Panc1 (cell line): ENCODE data around the gene ME1. TPM values are rescaled to one million over a fixed set of nuclear protein-coding genes. Genes with fewer than 3 reads are reported as not detected.

ENCODE experiments used
- ATAC-seq: fragments of 200-7000 bp; cut with Tn5 transposase; 2 replicates; pipeline ENCODE4 v1.9.1; 2020; ENCODE audit warnings: mild to moderate bottlenecking, moderate library complexity
- BruUV-seq: library from RNA; stranded (reverse); fragments of 400-500 nt; replicated peaks from 2 replicates; lab custom pipeline; 2021; lab: Mats Ljungman, UMichigan
- CTCF ChIA-PET: fragments of 300-600 bp; sonication (Branson Sonifier 250); formaldehyde crosslinking; loops from one replicate; lab custom pipeline; 2022; ENCODE audit warnings: antibody characterized with exemption; lab: Charles Lee
- POLR2A ChIA-PET: fragments of 300-600 bp; sonication (Branson Sonifier 250); formaldehyde crosslinking; loops from one replicate; lab custom pipeline; 2022; ENCODE audit warnings: antibody characterized with exemption; lab: Charles Lee
- DNase-seq: peaks from one replicate; pipeline ENCODE4 v3.0.0-alpha.2; 2010; ENCODE audit warnings: low read depth, low spot score
- H3K27ac ChIP-seq: 2 replicates; pipeline ENCODE4 v1.5.1; 2011; ENCODE audit warnings: mild to moderate bottlenecking, low read length, inconsistent platforms
- H3K27me3 ChIP-seq: fragments of 200-500 bp; sonication (Bioruptor generic); 2 replicates; pipeline ENCODE4 v1.6.0; 2014; ENCODE audit warnings: low read length, inconsistent platforms; ENCODE audit not compliant: control insufficient read depth, insufficient read depth
- H3K36me3 ChIP-seq: fragments of 200-500 bp; sonication (Bioruptor generic); 2 replicates; pipeline ENCODE4 v1.5.1; 2014; ENCODE audit warnings: inconsistent platforms, mild to moderate bottlenecking, low read length, moderate library complexity; ENCODE audit not compliant: control insufficient read depth, insufficient read depth
- H3K4me1 ChIP-seq: 2 replicates; pipeline ENCODE4 v1.5.1; 2011; ENCODE audit warnings: inconsistent platforms, mild to moderate bottlenecking, low read length, moderate library complexity; ENCODE audit not compliant: control insufficient read depth, insufficient read depth
- H3K4me3 ChIP-seq, 2 experiments: 2 replicates each; pipeline ENCODE4 v1.5.1; 2011 to 2012; ENCODE audit warnings: low read depth in 2 of 2, low read length in 2 of 2, mild to moderate bottlenecking in 2 of 2, inconsistent platforms in 1 of 2, moderate library complexity in 1 of 2
- H3K9me3 ChIP-seq: fragments of 200-500 bp; sonication (Bioruptor generic); 2 replicates; pipeline ENCODE4 v1.5.1; 2014; ENCODE audit warnings: low read depth, mild to moderate bottlenecking, inconsistent platforms, low read length, moderate library complexity; ENCODE audit not compliant: control insufficient read depth, insufficient read depth
- POLR2AphosphoS5 ChIP-seq: IDR thresholded peaks from 2 replicates; pipeline ENCODE4 v1.6.1; 2012; ENCODE audit warnings: mild to moderate bottlenecking, low read depth, low read length, moderate library complexity
- SIN3A ChIP-seq: IDR thresholded peaks from 2 replicates; pipeline ENCODE4 v1.6.1; 2012; ENCODE audit warnings: low read depth, mild to moderate bottlenecking, low read length, moderate library complexity, borderline replicate concordance; ENCODE audit not compliant: insufficient read depth
- TCF7L2 ChIP-seq: IDR thresholded peaks from 2 replicates; pipeline ENCODE4 v1.6.1; 2011; ENCODE audit warnings: mild to moderate bottlenecking, low read depth, low read length, inconsistent platforms
- in situ Hi-C: cut with HindIII; loops from 2 replicates; pipeline ENCODE4 v1.10.0; 2016; ENCODE audit warnings: low sequenced_read_pairs, low pct_unique_long_range_greater_than_20kb
- intact Hi-C: fragments of 100-400 bp; cut with micrococcal nuclease; formaldehyde crosslinking; loops from one replicate; pipeline ENCODE4 v1.10.0; 2022; ENCODE audit not compliant: unreplicated experiment
- total RNA-seq: library from RNA; stranded (reverse); gene quantifications from one replicate; pipeline ENCODE4 v1.2.1, GENCODE V29; 2021; ENCODE audit not compliant: unreplicated experiment
- TF ChIP-seq, protein P1 (sequence below): fragments of 450-650 bp; IDR thresholded peaks from 2 replicates; pipeline ENCODE4 v1.5.1; 2017; ENCODE audit warnings: mild to moderate bottlenecking
- TF ChIP-seq, protein P2 (sequence below), 2 experiments: IDR thresholded peaks; 2 replicates each; pipeline ENCODE4 v1.6.1; 2011 to 2012; ENCODE audit warnings: low read depth in 2 of 2, control low read depth in 1 of 2, low read length in 1 of 2, mild to moderate bottlenecking in 1 of 2, moderate library complexity in 1 of 2; ENCODE audit not compliant: insufficient read depth in 1 of 2

ME1 gene
- total RNA-seq, 1 experiment from 2014 or later, result 19.7 TPM

DNA sequence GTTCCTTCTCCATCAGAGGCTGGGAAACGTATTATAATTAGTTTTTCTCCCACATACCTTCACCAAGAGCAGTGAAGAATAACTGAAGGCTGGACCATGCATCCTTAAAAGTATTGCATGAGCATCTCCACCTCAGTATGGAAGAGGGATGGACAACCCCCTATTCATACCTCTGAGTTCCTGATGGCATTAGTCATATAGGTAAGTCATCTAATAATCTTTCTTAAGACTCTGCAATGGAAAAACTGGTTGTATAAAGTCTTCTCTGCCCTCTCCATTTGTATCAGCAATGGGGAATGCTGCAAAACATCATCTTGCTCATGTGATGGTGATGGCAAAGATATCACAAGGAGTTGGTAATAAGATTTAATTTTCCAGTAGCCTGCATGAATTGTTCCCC is 262.3 kb downstream of the ME1 start:
- DNase-seq, result no peak
- H3K27me3 ChIP-seq, result no peaks in the 10 kb centered on the region
- in situ Hi-C loops, result no loop called here
- no peak overlapping the region for H3K27ac ChIP-seq
- H3K9me3 ChIP-seq, result no peaks in the 10 kb centered on the region
- no peak overlapping the region for H3K4me3 ChIP-seq
- no peak for ATAC-seq
- H3K36me3 ChIP-seq, result peaks cover 43% of the 10 kb centered on the region
- CTCF ChIA-PET, result no interaction called here
- no peaks in the 10 kb centered on the region for H3K4me1 ChIP-seq
- POLR2A ChIA-PET, result no interaction called here
- no peak for TF ChIP-seq POLR2AphosphoS5
- TF ChIP-seq, protein P1, sequence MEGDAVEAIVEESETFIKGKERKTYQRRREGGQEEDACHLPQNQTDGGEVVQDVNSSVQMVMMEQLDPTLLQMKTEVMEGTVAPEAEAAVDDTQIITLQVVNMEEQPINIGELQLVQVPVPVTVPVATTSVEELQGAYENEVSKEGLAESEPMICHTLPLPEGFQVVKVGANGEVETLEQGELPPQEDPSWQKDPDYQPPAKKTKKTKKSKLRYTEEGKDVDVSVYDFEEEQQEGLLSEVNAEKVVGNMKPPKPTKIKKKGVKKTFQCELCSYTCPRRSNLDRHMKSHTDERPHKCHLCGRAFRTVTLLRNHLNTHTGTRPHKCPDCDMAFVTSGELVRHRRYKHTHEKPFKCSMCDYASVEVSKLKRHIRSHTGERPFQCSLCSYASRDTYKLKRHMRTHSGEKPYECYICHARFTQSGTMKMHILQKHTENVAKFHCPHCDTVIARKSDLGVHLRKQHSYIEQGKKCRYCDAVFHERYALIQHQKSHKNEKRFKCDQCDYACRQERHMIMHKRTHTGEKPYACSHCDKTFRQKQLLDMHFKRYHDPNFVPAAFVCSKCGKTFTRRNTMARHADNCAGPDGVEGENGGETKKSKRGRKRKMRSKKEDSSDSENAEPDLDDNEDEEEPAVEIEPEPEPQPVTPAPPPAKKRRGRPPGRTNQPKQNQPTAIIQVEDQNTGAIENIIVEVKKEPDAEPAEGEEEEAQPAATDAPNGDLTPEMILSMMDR, result no peak
- TF ChIP-seq SIN3A, result no peak
- TF ChIP-seq, protein P2, sequence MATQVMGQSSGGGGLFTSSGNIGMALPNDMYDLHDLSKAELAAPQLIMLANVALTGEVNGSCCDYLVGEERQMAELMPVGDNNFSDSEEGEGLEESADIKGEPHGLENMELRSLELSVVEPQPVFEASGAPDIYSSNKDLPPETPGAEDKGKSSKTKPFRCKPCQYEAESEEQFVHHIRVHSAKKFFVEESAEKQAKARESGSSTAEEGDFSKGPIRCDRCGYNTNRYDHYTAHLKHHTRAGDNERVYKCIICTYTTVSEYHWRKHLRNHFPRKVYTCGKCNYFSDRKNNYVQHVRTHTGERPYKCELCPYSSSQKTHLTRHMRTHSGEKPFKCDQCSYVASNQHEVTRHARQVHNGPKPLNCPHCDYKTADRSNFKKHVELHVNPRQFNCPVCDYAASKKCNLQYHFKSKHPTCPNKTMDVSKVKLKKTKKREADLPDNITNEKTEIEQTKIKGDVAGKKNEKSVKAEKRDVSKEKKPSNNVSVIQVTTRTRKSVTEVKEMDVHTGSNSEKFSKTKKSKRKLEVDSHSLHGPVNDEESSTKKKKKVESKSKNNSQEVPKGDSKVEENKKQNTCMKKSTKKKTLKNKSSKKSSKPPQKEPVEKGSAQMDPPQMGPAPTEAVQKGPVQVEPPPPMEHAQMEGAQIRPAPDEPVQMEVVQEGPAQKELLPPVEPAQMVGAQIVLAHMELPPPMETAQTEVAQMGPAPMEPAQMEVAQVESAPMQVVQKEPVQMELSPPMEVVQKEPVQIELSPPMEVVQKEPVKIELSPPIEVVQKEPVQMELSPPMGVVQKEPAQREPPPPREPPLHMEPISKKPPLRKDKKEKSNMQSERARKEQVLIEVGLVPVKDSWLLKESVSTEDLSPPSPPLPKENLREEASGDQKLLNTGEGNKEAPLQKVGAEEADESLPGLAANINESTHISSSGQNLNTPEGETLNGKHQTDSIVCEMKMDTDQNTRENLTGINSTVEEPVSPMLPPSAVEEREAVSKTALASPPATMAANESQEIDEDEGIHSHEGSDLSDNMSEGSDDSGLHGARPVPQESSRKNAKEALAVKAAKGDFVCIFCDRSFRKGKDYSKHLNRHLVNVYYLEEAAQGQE (IDR thresholded peaks at IDR 0.05; ENCODE audit: insufficient read depth in 1 of 2, low read depth in 2 of 2, low read length in 1 of 2), result no peak
- no peak for TF ChIP-seq TCF7L2
- BruUV-seq, result no TSS peak
- intact Hi-C loops, result no loop called here

DNA sequence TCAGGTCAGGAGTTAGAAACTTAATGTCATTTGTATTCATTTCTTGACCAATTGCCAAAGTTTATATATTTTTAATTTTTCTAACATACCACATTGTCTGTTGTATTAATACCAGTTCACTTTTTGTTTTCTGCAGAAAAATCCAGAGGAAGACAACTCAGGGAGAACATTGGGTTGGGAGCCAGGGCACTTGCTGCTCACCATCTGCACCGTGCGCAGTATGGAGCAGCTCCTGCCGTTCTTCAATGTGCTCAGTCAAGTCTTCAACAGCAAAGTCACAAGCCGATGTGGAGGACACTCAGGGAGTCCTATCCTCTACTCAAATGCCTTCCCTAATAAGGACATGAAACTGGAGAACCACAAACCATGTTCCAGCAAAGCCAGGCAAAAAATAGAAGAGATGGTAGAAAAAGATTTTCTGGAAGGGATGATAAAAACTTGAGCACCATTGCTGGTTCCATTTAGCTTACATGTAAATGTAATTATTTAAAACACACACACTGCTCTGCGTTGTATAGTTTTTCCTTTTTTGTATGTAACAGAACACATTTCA is 263.0 kb downstream of the ME1 start:
- intact Hi-C loops (no loop called here), in situ Hi-C loops (no loop called here)
- peaks cover 39% of the 10 kb centered on the region for H3K36me3 ChIP-seq
- no peak overlapping the region for H3K4me3 ChIP-seq
- TF ChIP-seq, protein P1, result no peak
- TF ChIP-seq POLR2AphosphoS5, result no peak
- TF ChIP-seq SIN3A, result no peak
- TF ChIP-seq, protein P2 (IDR thresholded peaks at IDR 0.05; ENCODE audit: insufficient read depth in 1 of 2, low read depth in 2 of 2, low read length in 1 of 2), result no peak
- no peak for TF ChIP-seq TCF7L2
- no peaks in the 10 kb centered on the region for H3K4me1 ChIP-seq
- ATAC-seq (no peak), DNase-seq (no peak)
- ChIA-PET POLR2A (interaction anchor here (0.8 kb wide), 1 partner anchor 102 kb away, joined by 3 read pairs; the partner anchor contains the start of gene UBE3D), CTCF (interaction anchor here (0.8 kb wide), 1 partner anchor 101 kb away, joined by 3 read pairs; no protein-coding TSS in a partner anchor)
- no peaks in the 10 kb centered on the region for H3K9me3 ChIP-seq
- H3K27ac ChIP-seq, result no peak overlapping the region
- H3K27me3 ChIP-seq, result no peaks in the 10 kb centered on the region
- BruUV-seq, result no TSS peak
